Brain pericyte (primary cell): ENCODE measurements around the gene SPEM1.
"Not testable (repeated sequence)": the region's sequence is repeated elsewhere in the genome, so short reads cannot be mapped to it uniquely, and the experiment has no call there.

Source experiments
- DNase-seq: peaks from one replicate; pipeline ENCODE4 v3.0.0-alpha.2; 2012; ENCODE audit warnings: low read depth, low spot score

The SPEM1 gene

GRCh38 chr17:7468804-7469389, 48.8 kb downstream of the SPEM1 start:
- no peak for DNase-seq

DNA sequence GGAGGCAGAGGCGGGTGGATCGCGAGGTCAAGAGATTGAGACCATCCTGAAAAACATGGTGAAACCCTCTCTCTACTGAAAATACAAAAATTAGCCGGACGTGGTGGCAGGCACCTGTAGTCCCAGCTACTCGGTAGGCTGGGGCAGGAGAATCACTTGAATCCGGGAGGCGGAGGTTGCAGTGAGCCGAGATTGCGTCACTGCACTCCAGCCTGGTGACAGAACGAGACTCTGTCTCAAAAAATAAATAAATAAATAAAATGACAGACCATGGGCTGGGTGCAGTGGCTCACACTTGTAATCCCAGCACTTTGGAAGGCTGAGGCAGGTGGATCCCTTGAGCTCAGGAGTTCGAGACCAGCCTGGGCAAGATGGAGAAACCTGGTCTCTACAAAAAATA, 49.7 kb downstream of the SPEM1 start:
- DNase-seq: not testable (repeated sequence)

- not testable (repeated sequence) for DNase-seq
These were observed 50.4 kb downstream of the SPEM1 start for GRCh38 chr17:7470457-7470973.
